ENCODE data around the gene POLR3H.
A peak's percentile ranks its signal among the peaks of the same experiment; 100 is the strongest.
"Not testable (repeated sequence)": the region's sequence is repeated elsewhere in the genome, so short reads cannot be mapped to it uniquely, and the experiment has no call there.

The POLR3H gene

DNA sequence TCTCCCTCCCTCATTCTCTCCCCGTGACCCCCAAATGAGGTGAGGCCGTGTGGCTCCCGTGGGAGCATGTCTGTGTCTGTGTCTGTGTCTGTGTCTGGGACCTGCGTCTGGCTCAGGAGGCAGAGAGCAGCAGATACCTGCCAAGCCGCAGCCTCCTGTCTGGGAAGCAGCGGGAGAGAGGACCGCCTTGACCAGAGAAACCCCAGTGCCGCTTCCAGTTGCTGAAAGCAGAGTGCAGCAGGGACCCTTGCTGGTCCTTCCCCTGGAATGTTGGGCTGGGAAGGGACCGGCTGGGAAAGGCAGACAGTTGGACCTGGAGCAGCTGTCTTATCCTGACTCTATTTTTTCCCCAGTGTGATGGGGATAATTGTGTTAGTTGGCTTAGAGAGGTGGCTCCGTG, 17.1 kb upstream of the POLR3H start:
- no peak for DNase-seq (ENCODE audit: low spot score)
- in situ Hi-C loops (cut with MboI; ENCODE audit: low sequenced_read_pairs, unreplicated experiment), result no loop called here
- TF ChIP-seq, protein P1, sequence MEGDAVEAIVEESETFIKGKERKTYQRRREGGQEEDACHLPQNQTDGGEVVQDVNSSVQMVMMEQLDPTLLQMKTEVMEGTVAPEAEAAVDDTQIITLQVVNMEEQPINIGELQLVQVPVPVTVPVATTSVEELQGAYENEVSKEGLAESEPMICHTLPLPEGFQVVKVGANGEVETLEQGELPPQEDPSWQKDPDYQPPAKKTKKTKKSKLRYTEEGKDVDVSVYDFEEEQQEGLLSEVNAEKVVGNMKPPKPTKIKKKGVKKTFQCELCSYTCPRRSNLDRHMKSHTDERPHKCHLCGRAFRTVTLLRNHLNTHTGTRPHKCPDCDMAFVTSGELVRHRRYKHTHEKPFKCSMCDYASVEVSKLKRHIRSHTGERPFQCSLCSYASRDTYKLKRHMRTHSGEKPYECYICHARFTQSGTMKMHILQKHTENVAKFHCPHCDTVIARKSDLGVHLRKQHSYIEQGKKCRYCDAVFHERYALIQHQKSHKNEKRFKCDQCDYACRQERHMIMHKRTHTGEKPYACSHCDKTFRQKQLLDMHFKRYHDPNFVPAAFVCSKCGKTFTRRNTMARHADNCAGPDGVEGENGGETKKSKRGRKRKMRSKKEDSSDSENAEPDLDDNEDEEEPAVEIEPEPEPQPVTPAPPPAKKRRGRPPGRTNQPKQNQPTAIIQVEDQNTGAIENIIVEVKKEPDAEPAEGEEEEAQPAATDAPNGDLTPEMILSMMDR (IDR thresholded peaks at IDR 0.05; ENCODE audit: borderline replicate concordance, control extremely low read depth, extremely low read depth, insufficient read depth, missing control alignments), result no peak

DNA sequence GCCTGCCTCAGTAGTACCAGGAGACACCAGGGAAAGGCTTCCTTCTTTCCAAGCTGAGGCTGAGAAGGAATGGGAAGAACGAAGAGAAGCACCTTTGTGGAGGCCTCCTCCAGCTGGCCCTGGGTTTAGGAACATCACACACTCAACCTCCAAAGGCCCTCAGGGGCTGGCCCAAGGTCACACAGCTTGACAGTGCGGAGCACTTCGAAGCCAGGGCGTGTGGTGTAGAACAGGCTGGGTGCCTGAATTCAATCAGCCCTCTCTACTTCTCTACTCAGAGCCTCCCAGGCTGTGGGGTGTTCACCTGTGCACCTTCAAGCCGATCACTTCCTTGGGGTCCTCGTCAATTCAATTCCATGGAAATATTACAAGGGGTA, 15.8 kb upstream of the POLR3H start:
- in situ Hi-C loops (cut with MboI; ENCODE audit: low sequenced_read_pairs, unreplicated experiment), result no loop called here
- DNase-seq (ENCODE audit: low spot score), result no peak
- TF ChIP-seq, protein P1 (IDR thresholded peaks at IDR 0.05; ENCODE audit: borderline replicate concordance, control extremely low read depth, extremely low read depth, insufficient read depth, missing control alignments), result no peak

DNA sequence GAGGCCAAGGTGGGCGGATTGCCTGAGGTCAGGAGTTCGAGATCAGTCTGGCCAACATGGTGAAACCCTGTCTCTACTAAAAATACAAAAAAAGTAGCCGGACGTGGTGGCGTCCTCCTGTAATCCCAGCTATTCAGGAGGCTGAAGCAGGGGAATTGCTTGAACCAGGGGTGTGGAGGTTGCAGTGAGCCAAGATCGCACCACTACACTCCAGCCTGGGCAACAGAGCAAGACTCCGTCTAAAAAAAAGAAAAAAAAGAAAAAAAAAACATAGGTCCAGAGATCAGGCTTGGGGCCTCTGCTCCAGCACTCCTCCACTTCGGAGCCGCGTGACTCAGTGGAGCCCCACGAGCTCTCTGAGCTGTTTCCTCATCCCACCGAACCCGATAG, 14.0 kb upstream of the POLR3H start:
- in situ Hi-C loops (cut with MboI; ENCODE audit: low sequenced_read_pairs, unreplicated experiment); DNase-seq (ENCODE audit: low spot score): not testable (repeated sequence)

DNA sequence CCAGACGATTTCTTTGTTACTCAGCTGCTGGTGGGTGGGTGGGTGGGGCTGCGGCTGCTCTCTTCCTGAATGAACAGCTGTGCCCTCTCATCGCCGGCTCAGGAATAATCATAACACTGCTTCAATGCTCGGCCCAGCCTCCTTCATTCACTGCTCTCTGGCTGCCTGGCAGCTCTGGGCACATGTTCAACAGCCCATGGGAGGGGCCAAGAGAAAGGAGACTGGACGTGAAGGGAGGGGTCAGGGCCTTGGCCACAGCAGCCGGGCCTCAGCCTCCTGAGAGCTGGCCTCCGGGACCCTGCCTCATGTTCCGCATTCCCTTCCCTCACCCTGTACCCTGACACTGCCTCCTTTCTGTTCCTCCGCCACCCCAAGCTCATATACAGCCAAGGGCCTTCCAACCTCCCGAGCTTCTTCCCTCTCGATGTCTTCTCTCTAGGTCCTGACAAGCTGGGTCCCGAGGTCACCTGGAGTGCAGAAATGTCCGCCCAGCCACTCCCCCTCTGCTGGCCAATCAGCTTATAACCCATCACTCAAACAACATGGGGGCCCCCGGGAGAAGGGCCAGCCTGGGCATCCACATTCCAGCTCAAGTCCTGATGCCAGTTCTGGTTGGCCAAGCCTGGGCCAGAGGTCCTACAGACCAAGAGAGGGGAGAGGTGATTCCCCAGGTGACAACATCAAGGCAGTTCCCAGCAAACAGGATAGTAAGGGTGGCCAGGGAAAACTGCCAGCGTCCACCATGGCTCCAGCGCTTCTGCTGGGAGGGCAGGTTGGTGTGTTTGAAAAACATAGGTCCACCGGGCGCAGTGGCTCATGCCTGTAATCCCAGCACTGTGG, 13.4 kb upstream of the POLR3H start:
- peak; percentile 66 for DNase-seq (ENCODE audit: low spot score)
- in situ Hi-C loops (cut with MboI; ENCODE audit: low sequenced_read_pairs, unreplicated experiment), result no loop called here

DNA sequence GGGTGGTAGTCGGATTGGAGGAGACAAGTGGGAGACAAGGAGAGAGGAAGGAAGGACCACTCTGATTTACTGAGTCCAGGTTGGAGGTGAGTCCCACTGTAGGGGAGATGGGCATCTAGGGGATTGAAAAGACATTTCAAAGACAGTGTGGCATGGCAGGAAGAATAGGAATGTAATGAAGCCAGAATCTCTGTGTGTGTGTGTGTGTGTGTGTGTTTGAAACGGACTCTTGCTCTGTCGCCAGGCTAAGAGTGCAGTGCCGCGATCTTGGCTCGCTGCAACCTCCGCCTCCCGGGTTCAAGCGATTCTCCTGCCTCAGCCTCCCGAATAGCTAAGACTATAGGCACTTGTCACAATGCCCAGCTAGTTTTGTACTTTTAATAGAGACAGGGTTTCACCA, 12.3 kb upstream of the POLR3H start:
- in situ Hi-C loops (cut with MboI; ENCODE audit: low sequenced_read_pairs, unreplicated experiment), result no loop called here
- TF ChIP-seq, protein P1 (IDR thresholded peaks at IDR 0.05; ENCODE audit: borderline replicate concordance, control extremely low read depth, extremely low read depth, insufficient read depth, missing control alignments), result no peak

More for the DNA sequence above, 13.4 kb upstream of the POLR3H start:
- TF ChIP-seq, protein P1 (IDR thresholded peaks at IDR 0.05; ENCODE audit: borderline replicate concordance, control extremely low read depth, extremely low read depth, insufficient read depth, missing control alignments), result no peak

DNA sequence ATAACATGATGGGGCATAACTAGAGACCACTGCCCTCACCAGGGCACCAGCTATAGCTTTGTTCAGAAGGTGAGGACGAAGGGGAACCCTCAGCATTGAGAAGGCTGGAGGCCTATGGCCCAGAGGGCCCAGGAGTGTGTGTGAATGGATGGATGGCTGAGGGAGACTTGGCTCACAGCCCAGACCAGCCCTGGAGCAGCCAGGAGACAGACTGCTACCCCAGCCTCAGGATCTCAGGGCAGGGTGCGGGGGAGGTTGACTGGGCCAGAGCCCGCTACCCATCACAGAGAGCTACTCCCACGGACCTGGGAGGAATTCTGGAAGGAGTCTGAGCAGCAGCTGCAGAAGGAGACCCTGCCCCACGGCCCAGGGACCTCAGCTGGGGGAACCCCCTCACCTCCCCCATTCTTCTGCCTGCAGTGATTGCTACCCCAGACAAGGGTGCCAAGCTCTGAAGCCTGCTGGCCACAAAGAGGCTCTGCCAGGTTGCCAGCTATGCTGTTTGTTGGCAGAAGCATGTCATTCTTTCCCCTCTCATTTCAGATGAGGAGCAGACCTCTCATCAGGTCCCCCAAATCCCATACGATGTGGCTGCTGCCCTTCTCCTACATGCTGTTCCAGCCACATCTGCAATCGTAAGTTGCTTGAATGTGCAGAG, 11.2 kb upstream of the POLR3H start:
- TF ChIP-seq, protein P1 (IDR thresholded peaks at IDR 0.05; ENCODE audit: borderline replicate concordance, control extremely low read depth, extremely low read depth, insufficient read depth, missing control alignments), result no peak
- in situ Hi-C loops (cut with MboI; ENCODE audit: low sequenced_read_pairs, unreplicated experiment), result no loop called here
- no peak for DNase-seq (ENCODE audit: low spot score)

More for the DNA sequence above, 12.3 kb upstream of the POLR3H start:
- DNase-seq (ENCODE audit: low spot score), result no peak
